Ascending aorta (tissue), 2 donors: Measurements from ENCODE around the gene PARP14. TPM values are rescaled to one million over a fixed set of nuclear protein-coding genes. Genes with fewer than 3 reads are reported as not detected.

ENCODE experiments used
- DNase-seq, 2 donors: peaks; one replicate each; pipeline ENCODE4 v3.0.0-alpha.2; 2019; ENCODE audit warnings: low spot score in 2 of 2
- H3K27ac ChIP-seq, 2 donors: fragments of 200-600 bp; sonication (generic); one replicate each; pipeline ENCODE4 v1.5.1; 2016 to 2017; ENCODE audit warnings: mild to moderate bottlenecking in 1 of 2
- H3K27me3 ChIP-seq: fragments of 200-600 bp; sonication (generic); one replicate; pipeline ENCODE4 v1.5.1; 2017
- H3K36me3 ChIP-seq, 2 donors: fragments of 200-600 bp; sonication (generic); one replicate each; pipeline ENCODE4 v1.5.1; 2016
- H3K4me1 ChIP-seq, 2 donors: fragments of 200-600 bp; sonication (generic); one replicate each; pipeline ENCODE4 v1.5.1; 2016 to 2017; ENCODE audit warnings: mild to moderate bottlenecking in 1 of 2
- H3K4me3 ChIP-seq, 2 donors: fragments of 200-600 bp; sonication (generic); one replicate each; pipeline ENCODE4 v1.5.1; 2016 to 2017; ENCODE audit warnings: mild to moderate bottlenecking in 1 of 2
- H3K9me3 ChIP-seq, 2 donors: fragments of 200-600 bp; sonication (generic); one replicate each; pipeline ENCODE4 v1.5.1; 2016
- CTCF ChIP-seq, 3 experiments: fragments of 200-600 bp in 2 of 3; fragments of 450-650 bp in 1 of 3; sonication (generic) in 2 of 3; IDR thresholded peaks; one replicate each; pipeline ENCODE4 v1.5.1; 2016 to 2019; ENCODE audit warnings: antibody characterized with exemption in 3 of 3, mild to moderate bottlenecking in 1 of 3, moderate library complexity in 1 of 3
- intact Hi-C: fragments of 100-400 bp; cut with DNase I; formaldehyde crosslinking; loops from one replicate; pipeline ENCODE4 v1.15.1; 2023
- total RNA-seq: library from RNA; depleted of rRNA; stranded (reverse); fragments of >200 nt; gene quantifications from one replicate; pipeline ENCODE4 v1.1.0, GENCODE V29; 2016

Gene PARP14
- total RNA-seq, 1 donor from 2014 or later: 58.8 TPM

- intact Hi-C loops: no loop called here
- no peak for DNase-seq
- H3K4me3 ChIP-seq: no peak overlapping the region
- H3K27ac ChIP-seq: no peak overlapping the region
- H3K4me1 ChIP-seq: no peaks in the 10 kb centered on the region
- TF ChIP-seq CTCF (IDR thresholded peaks at IDR 0.05): no peak
- H3K27me3 ChIP-seq: no peaks in the 10 kb centered on the region
- peaks cover 6 to 11% of the 10 kb centered on the region in 2 donors for H3K36me3 ChIP-seq
- H3K9me3 ChIP-seq: no peaks in the 10 kb centered on the region
Measured at GRCh38 chr3:122758877-122759560, 78.4 kb downstream of the PARP14 start.

- H3K4me3 ChIP-seq: no peak overlapping the region
- H3K27me3 ChIP-seq: no peaks in the 10 kb centered on the region
- intact Hi-C loops: no loop called here
- no peaks in the 10 kb centered on the region for H3K9me3 ChIP-seq
- TF ChIP-seq CTCF (IDR thresholded peaks at IDR 0.05): no peak
- no peak overlapping the region for H3K27ac ChIP-seq
- no peaks in the 10 kb centered on the region for H3K4me1 ChIP-seq
- DNase-seq: no peak
- H3K36me3 ChIP-seq: no peaks in the 10 kb centered on the region
Measured at GRCh38 chr3:122760453-122761271, 80.0 kb downstream of the PARP14 start.

GRCh38 chr3:122766430-122766829 lies 85.8 kb downstream of the PARP14 start:
- Histone ChIP-seq H3K4me1 (no peaks in the 10 kb centered on the region), H3K27me3 (no peaks in the 10 kb centered on the region), H3K9me3 (no peaks in the 10 kb centered on the region), H3K4me3 (no peak overlapping the region), H3K36me3 (peaks cover 0 to 12% of the 10 kb centered on the region in 2 donors), H3K27ac (no peak overlapping the region)
- intact Hi-C loops: no loop called here
- no peak for TF ChIP-seq CTCF (IDR thresholded peaks at IDR 0.05)
- no peak for DNase-seq

- peak overlapping the region in 1 of 2 donors; percentile 23 for H3K27ac ChIP-seq
- no peak for DNase-seq
- intact Hi-C loops: no loop called here
Measured at GRCh38 chr3:122767540-122768372, 87.1 kb downstream of the PARP14 start.

More at GRCh38 chr3:122767540-122768372, 87.1 kb downstream of the PARP14 start:
- H3K27me3 ChIP-seq: no peaks in the 10 kb centered on the region
- TF ChIP-seq CTCF (IDR thresholded peaks at IDR 0.05): no peak
- H3K4me3 ChIP-seq: no peak overlapping the region
- no peaks in the 10 kb centered on the region for H3K9me3 ChIP-seq
- peaks cover 0 to 12% of the 10 kb centered on the region in 2 donors for H3K36me3 ChIP-seq
- H3K4me1 ChIP-seq: no peaks in the 10 kb centered on the region
